Measurements from ENCODE around the gene HUS1.

HUS1 gene

DNA sequence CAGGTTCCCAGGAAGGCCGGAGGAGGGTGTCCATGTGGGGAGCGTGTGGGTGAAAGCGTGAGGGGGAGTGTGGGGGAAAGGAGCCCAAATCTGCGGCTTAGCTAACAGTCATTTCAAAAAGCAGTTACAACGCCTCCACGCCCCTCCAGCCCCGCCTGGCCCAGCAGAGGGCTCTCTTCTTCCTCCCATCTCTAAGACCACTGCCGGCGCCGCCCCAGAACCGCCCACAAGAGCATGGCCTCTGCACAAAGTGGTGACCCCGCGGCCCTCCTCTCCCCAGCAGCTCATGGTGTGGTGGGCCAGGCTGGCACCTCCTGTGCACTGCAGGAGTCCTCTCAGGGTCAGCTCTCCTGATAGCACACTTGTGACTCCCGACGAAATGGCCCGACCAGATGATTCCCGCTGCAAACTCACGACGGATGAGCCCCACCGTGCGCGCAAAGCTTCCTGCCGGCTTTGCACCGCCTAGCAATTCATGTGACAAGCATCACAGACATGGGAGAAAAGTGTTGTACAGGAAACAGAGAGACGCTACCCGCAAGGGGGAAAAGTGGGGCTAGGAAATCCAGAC, 12.4 kb upstream of the HUS1 start (continued):
- TF ChIP-seq, protein P1, sequence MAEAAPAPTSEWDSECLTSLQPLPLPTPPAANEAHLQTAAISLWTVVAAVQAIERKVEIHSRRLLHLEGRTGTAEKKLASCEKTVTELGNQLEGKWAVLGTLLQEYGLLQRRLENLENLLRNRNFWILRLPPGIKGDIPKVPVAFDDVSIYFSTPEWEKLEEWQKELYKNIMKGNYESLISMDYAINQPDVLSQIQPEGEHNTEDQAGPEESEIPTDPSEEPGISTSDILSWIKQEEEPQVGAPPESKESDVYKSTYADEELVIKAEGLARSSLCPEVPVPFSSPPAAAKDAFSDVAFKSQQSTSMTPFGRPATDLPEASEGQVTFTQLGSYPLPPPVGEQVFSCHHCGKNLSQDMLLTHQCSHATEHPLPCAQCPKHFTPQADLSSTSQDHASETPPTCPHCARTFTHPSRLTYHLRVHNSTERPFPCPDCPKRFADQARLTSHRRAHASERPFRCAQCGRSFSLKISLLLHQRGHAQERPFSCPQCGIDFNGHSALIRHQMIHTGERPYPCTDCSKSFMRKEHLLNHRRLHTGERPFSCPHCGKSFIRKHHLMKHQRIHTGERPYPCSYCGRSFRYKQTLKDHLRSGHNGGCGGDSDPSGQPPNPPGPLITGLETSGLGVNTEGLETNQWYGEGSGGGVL (tag by site-specific recombination; IDR thresholded peaks at IDR 0.05) = peak; percentile 73
- TF ChIP-seq ZIC2 (tag by site-specific recombination; IDR thresholded peaks at IDR 0.05) (peak; percentile 28), MEIS1 (CRISPR knock-in tag; IDR thresholded peaks at IDR 0.05; ENCODE audit: borderline replicate concordance) (no peak), KLF16 (tag by site-specific recombination; IDR thresholded peaks at IDR 0.05) (0 out of 2 replicates have a peak, but pooled peaks have one; percentile 25), ZNF133 (tag by site-specific recombination; IDR thresholded peaks at IDR 0.05) (no peak), ZNF311 (tag by site-specific recombination; IDR thresholded peaks at IDR 0.05; ENCODE audit: borderline replicate concordance) (no peak), ZNF623 (tag by site-specific recombination; IDR thresholded peaks at IDR 0.05) (no peak), MZF1 (tag by site-specific recombination; IDR thresholded peaks at IDR 0.05; ENCODE audit: borderline replicate concordance) (no peak), ZNF677 (tag by site-specific recombination; IDR thresholded peaks at IDR 0.05) (no peak), YY1 (tag by site-specific recombination; IDR thresholded peaks at IDR 0.05) (no peak), ZNF654 (tag by site-specific recombination; IDR thresholded peaks at IDR 0.05; ENCODE audit: low read depth) (peak; percentile 57), ZNF76 (tag by site-specific recombination; IDR thresholded peaks at IDR 0.05; ENCODE audit: borderline replicate concordance, low read depth) (no peak), GFI1B (tag by site-specific recombination; IDR thresholded peaks at IDR 0.05) (no peak), ZNF169 (tag by site-specific recombination; IDR thresholded peaks at IDR 0.05) (no peak), ZSCAN30 (tag by site-specific recombination; IDR thresholded peaks at IDR 0.05) (no peak), SP7 (tag by site-specific recombination; IDR thresholded peaks at IDR 0.05) (no peak), ZXDB (tag by site-specific recombination; IDR thresholded peaks at IDR 0.05) (peak; percentile 36; the same call in 1 of the 2 replicates)
- TF ChIP-seq, protein P2, sequence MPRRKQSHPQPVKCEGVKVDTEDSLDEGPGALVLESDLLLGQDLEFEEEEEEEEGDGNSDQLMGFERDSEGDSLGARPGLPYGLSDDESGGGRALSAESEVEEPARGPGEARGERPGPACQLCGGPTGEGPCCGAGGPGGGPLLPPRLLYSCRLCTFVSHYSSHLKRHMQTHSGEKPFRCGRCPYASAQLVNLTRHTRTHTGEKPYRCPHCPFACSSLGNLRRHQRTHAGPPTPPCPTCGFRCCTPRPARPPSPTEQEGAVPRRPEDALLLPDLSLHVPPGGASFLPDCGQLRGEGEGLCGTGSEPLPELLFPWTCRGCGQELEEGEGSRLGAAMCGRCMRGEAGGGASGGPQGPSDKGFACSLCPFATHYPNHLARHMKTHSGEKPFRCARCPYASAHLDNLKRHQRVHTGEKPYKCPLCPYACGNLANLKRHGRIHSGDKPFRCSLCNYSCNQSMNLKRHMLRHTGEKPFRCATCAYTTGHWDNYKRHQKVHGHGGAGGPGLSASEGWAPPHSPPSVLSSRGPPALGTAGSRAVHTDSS (tag by site-specific recombination; IDR thresholded peaks at IDR 0.05) = no peak
- TF ChIP-seq, protein P3, sequence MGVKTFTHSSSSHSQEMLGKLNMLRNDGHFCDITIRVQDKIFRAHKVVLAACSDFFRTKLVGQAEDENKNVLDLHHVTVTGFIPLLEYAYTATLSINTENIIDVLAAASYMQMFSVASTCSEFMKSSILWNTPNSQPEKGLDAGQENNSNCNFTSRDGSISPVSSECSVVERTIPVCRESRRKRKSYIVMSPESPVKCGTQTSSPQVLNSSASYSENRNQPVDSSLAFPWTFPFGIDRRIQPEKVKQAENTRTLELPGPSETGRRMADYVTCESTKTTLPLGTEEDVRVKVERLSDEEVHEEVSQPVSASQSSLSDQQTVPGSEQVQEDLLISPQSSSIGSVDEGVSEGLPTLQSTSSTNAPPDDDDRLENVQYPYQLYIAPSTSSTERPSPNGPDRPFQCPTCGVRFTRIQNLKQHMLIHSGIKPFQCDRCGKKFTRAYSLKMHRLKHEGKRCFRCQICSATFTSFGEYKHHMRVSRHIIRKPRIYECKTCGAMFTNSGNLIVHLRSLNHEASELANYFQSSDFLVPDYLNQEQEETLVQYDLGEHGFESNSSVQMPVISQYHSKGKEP (tag by site-specific recombination; IDR thresholded peaks at IDR 0.05) = no peak
- TF ChIP-seq, protein P4, sequence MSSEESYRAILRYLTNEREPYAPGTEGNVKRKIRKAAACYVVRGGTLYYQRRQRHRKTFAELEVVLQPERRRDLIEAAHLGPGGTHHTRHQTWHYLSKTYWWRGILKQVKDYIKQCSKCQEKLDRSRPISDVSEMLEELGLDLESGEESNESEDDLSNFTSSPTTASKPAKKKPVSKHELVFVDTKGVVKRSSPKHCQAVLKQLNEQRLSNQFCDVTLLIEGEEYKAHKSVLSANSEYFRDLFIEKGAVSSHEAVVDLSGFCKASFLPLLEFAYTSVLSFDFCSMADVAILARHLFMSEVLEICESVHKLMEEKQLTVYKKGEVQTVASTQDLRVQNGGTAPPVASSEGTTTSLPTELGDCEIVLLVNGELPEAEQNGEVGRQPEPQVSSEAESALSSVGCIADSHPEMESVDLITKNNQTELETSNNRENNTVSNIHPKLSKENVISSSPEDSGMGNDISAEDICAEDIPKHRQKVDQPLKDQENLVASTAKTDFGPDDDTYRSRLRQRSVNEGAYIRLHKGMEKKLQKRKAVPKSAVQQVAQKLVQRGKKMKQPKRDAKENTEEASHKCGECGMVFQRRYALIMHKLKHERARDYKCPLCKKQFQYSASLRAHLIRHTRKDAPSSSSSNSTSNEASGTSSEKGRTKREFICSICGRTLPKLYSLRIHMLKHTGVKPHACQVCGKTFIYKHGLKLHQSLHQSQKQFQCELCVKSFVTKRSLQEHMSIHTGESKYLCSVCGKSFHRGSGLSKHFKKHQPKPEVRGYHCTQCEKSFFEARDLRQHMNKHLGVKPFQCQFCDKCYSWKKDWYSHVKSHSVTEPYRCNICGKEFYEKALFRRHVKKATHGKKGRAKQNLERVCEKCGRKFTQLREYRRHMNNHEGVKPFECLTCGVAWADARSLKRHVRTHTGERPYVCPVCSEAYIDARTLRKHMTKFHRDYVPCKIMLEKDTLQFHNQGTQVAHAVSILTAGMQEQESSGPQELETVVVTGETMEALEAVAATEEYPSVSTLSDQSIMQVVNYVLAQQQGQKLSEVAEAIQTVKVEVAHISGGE (tag by site-specific recombination; conservative IDR thresholded peaks at IDR 0.05; ENCODE audit: low read depth) = peak; percentile 30; the same call in 1 of the 2 replicates
- TF ChIP-seq, protein P5, sequence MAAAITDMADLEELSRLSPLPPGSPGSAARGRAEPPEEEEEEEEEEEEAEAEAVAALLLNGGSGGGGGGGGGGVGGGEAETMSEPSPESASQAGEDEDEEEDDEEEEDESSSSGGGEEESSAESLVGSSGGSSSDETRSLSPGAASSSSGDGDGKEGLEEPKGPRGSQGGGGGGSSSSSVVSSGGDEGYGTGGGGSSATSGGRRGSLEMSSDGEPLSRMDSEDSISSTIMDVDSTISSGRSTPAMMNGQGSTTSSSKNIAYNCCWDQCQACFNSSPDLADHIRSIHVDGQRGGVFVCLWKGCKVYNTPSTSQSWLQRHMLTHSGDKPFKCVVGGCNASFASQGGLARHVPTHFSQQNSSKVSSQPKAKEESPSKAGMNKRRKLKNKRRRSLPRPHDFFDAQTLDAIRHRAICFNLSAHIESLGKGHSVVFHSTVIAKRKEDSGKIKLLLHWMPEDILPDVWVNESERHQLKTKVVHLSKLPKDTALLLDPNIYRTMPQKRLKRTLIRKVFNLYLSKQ (tag by site-specific recombination; IDR thresholded peaks at IDR 0.05; ENCODE audit: borderline replicate concordance) = no peak
